Skin epidermis (tissue), 12 donors: ENCODE measurements around the gene OR6C76.
"Not testable (repeated sequence)": the region's sequence is repeated elsewhere in the genome, so short reads cannot be mapped to it uniquely, and the experiment has no call there.

Experiments
- H3K27ac ChIP-seq, 21 experiments: fragments of 200-600 bp; sonication (generic) in 11 of 21; one replicate each; pipeline ENCODE4 v1.5.0; 2020; ENCODE audit warnings: mild to moderate bottlenecking in 3 of 21, inconsistent platforms in 2 of 21, moderate library complexity in 2 of 21
- H3K4me3 ChIP-seq, 7 experiments: fragments of 200-600 bp; sonication (generic) in 2 of 7; one replicate each; pipeline ENCODE4 v1.5.0; 2020; ENCODE audit warnings: inconsistent platforms in 2 of 7, mild to moderate bottlenecking in 2 of 7, moderate library complexity in 1 of 7

Gene OR6C76

GRCh38 chr12:55464926-55465325, 38.9 kb downstream of the OR6C76 start:
- not testable (repeated sequence) for H3K4me3 ChIP-seq, H3K27ac ChIP-seq

GRCh38 chr12:55467836-55468235, 41.8 kb downstream of the OR6C76 start:
- no peak overlapping the region for H3K4me3 ChIP-seq
- H3K27ac ChIP-seq = no peak overlapping the region

- Histone ChIP-seq H3K27ac (no peak overlapping the region), H3K4me3 (no peak overlapping the region)
Measured at GRCh38 chr12:55469291-55469690, 43.2 kb downstream of the OR6C76 start.

GRCh38 chr12:55470088-55470829, 44.2 kb downstream of the OR6C76 start, which contains the start of gene OR6C70:
Gene OR6C70, minus strand, starts transcription at chr12:55470138. Its CDS starts 0 bp downstream, at chr12:55470138.
- no peak within 1 kb of the TSS for H3K4me3 ChIP-seq

GRCh38 chr12:55472264-55472663, 46.2 kb downstream of the OR6C76 start:
- no peak overlapping the region for H3K4me3 ChIP-seq
- H3K27ac ChIP-seq = no peak overlapping the region

More at GRCh38 chr12:55470088-55470829, 44.2 kb downstream of the OR6C76 start, which contains the start of gene OR6C70:
- H3K27ac ChIP-seq = no peak within 1 kb of the TSS
